Hematopoietic multipotent progenitor cell treated with erythropoietin and hydrocortisone succinate and interleukin-3 and kit ligand, for 6 days (in vitro differentiated cells): ENCODE results near the gene ZNF587B.
"Not testable (repeated sequence)": the region's sequence is repeated elsewhere in the genome, so short reads cannot be mapped to it uniquely, and the experiment has no call there.

ENCODE experiments used
- DNase-seq: peaks from one replicate; pipeline ENCODE4 v3.0.0-alpha.2; 2015

Gene ZNF587B

GRCh38 chr19:57830071-57830602, at the start of gene ZNF587B:
Gene ZNF587B, plus strand, starts transcription at chr19:57830299. Its CDS starts 230 bp downstream, at chr19:57830529.
- peak; percentile 64 for DNase-seq

GRCh38 chr19:57786286-57786685, 43.8 kb upstream of the ZNF587B start:
- no peak for DNase-seq

- no peak for DNase-seq
Measured at GRCh38 chr19:57786906-57787305, 43.2 kb upstream of the ZNF587B start.

GRCh38 chr19:57788114-57788692, 41.9 kb upstream of the ZNF587B start:
- DNase-seq, result no peak

- no peak for DNase-seq
Measured at GRCh38 chr19:57789288-57789687, 40.8 kb upstream of the ZNF587B start.

- not testable (repeated sequence) for DNase-seq
Measured at GRCh38 chr19:57796580-57796979, 33.5 kb upstream of the ZNF587B start.

GRCh38 chr19:57800696-57801095, 29.4 kb upstream of the ZNF587B start:
- DNase-seq, result no peak

GRCh38 chr19:57802269-57802668, 27.8 kb upstream of the ZNF587B start:
- DNase-seq, result peak; percentile 15

GRCh38 chr19:57803265-57803593, 26.9 kb upstream of the ZNF587B start:
- DNase-seq, result no peak

- DNase-seq, result peak; percentile 73
Measured at GRCh38 chr19:57803594-57804325, 26.3 kb upstream of the ZNF587B start.

- DNase-seq, result no peak
Measured at GRCh38 chr19:57807541-57807940, 22.6 kb upstream of the ZNF587B start.

GRCh38 chr19:57810410-57811295, 19.4 kb upstream of the ZNF587B start:
- DNase-seq, result peak; percentile 27

- DNase-seq, result peak; percentile 59
Measured at GRCh38 chr19:57812226-57812625, 17.9 kb upstream of the ZNF587B start.

- DNase-seq, result not testable (repeated sequence)
Measured at GRCh38 chr19:57812975-57813820, 16.9 kb upstream of the ZNF587B start.

- DNase-seq, result peak; percentile 21
Measured at GRCh38 chr19:57813919-57814504, 16.1 kb upstream of the ZNF587B start.

- peak; percentile 96 for DNase-seq
Measured at GRCh38 chr19:57814505-57815246, 15.4 kb upstream of the ZNF587B start, which contains the start of gene ZNF552. Gene ZNF552, minus strand, starts transcription at chr19:57814913. Its CDS starts 170 bp downstream, at chr19:57814743.

GRCh38 chr19:57815247-57816075, 14.6 kb upstream of the ZNF587B start:
- DNase-seq, result no peak

- DNase-seq, result peak; percentile 42
Measured at GRCh38 chr19:57816652-57817051, 13.4 kb upstream of the ZNF587B start.

- DNase-seq, result no peak
Measured at GRCh38 chr19:57817976-57818375, 12.1 kb upstream of the ZNF587B start.

GRCh38 chr19:57818378-57818777, 11.7 kb upstream of the ZNF587B start:
- peak; percentile 30 for DNase-seq
